Activated naive CD4-positive, alpha-beta T cell treated with anti-CD3 and anti-CD28 coated beads for 36 hours (primary cell): ENCODE data around the gene LEP. TPM values are rescaled to one million over a fixed set of nuclear protein-coding genes. Genes with fewer than 3 reads are reported as not detected.

Source experiments
- CTCF ChIA-PET: fragments of 350-600 bp; sonication (Branson Sonifier 250); formaldehyde crosslinking; loops from one replicate; lab custom pipeline; 2021; ENCODE audit warnings: antibody characterized with exemption; lab: Charles Lee
- DNase-seq: peaks from one replicate; pipeline ENCODE4 v3.0.0-alpha.2; 2020
- H3K27ac Mint-ChIP-seq: one replicate; pipeline ENCODE4 v1.8.0; 2021; ENCODE audit warnings: mild to moderate bottlenecking, mixed read lengths
- H3K27me3 Mint-ChIP-seq: one replicate; pipeline ENCODE4 v1.8.0; 2021; ENCODE audit warnings: low read depth, mixed read lengths
- H3K36me3 Mint-ChIP-seq: one replicate; pipeline ENCODE4 v1.8.0; 2021; ENCODE audit warnings: low read depth, mixed read lengths
- H3K4me1 Mint-ChIP-seq: one replicate; pipeline ENCODE4 v1.8.0; 2021; ENCODE audit warnings: low read depth, mixed read lengths
- H3K4me3 Mint-ChIP-seq: one replicate; pipeline ENCODE4 v1.8.0; 2021; ENCODE audit warnings: mild to moderate bottlenecking, moderate library complexity, mixed read lengths
- H3K9me3 Mint-ChIP-seq: one replicate; pipeline ENCODE4 v1.8.0; 2021; ENCODE audit warnings: mixed read lengths
- intact Hi-C: fragments of 100-400 bp; cut with micrococcal nuclease; formaldehyde crosslinking; loops from one replicate; pipeline ENCODE4 v1.15.1; 2023
- total RNA-seq, 2 experiments: library from RNA; stranded (reverse); gene quantifications; one replicate each; pipeline ENCODE4 v1.2.3, GENCODE V29; 2021

The LEP gene
- total RNA-seq, 2 experiments from 2014 or later: not detected

GRCh38 chr7:128214463-128214862 is 26.6 kb upstream of the LEP start:
- Mint-ChIP-seq H3K27ac (no peak overlapping the region), H3K36me3 (no peaks in the 10 kb centered on the region), H3K4me1 (no peaks in the 10 kb centered on the region), H3K9me3 (no peaks in the 10 kb centered on the region), H3K4me3 (no peak overlapping the region), H3K27me3 (peaks cover 5% of the 10 kb centered on the region)
- intact Hi-C loops: no loop called here
- no peak for DNase-seq
- CTCF ChIA-PET: no interaction called here

GRCh38 chr7:128215281-128215680 is 25.8 kb upstream of the LEP start:
- H3K9me3 Mint-ChIP-seq: no peaks in the 10 kb centered on the region
- H3K4me3 Mint-ChIP-seq: no peak overlapping the region
- no peak for DNase-seq
- H3K4me1 Mint-ChIP-seq: no peaks in the 10 kb centered on the region
- H3K36me3 Mint-ChIP-seq: no peaks in the 10 kb centered on the region
- H3K27me3 Mint-ChIP-seq: peaks cover 4% of the 10 kb centered on the region
- intact Hi-C loops: no loop called here
- CTCF ChIA-PET: no interaction called here
- H3K27ac Mint-ChIP-seq: no peak overlapping the region

- no peak for DNase-seq
- CTCF ChIA-PET: no interaction called here
- Mint-ChIP-seq H3K4me3 (no peak overlapping the region), H3K9me3 (no peaks in the 10 kb centered on the region), H3K27me3 (peaks cover 7% of the 10 kb centered on the region), H3K27ac (no peak overlapping the region), H3K4me1 (no peaks in the 10 kb centered on the region), H3K36me3 (no peaks in the 10 kb centered on the region)
- intact Hi-C loops: no loop called here
Measured at GRCh38 chr7:128215739-128216138, 25.3 kb upstream of the LEP start.

- no peaks in the 10 kb centered on the region for H3K4me1 Mint-ChIP-seq
- no peaks in the 10 kb centered on the region for H3K9me3 Mint-ChIP-seq
- no peaks in the 10 kb centered on the region for H3K36me3 Mint-ChIP-seq
- H3K4me3 Mint-ChIP-seq: no peak overlapping the region
- CTCF ChIA-PET: interaction anchor here (0.6 kb wide), 1 partner anchor 118 kb away, joined by 3 read pairs; no protein-coding TSS in a partner anchor
- DNase-seq: no peak
- intact Hi-C loops: no loop called here
- H3K27ac Mint-ChIP-seq: no peak overlapping the region
- H3K27me3 Mint-ChIP-seq: peaks cover 7% of the 10 kb centered on the region
Measured at GRCh38 chr7:128217030-128217805, 23.9 kb upstream of the LEP start.

GRCh38 chr7:128217967-128218652 is 23.0 kb upstream of the LEP start:
- H3K4me3 Mint-ChIP-seq: no peak overlapping the region
- H3K9me3 Mint-ChIP-seq: no peaks in the 10 kb centered on the region
- peaks cover 7% of the 10 kb centered on the region for H3K27me3 Mint-ChIP-seq
- CTCF ChIA-PET: interaction anchor here (0.5 to 0.6 kb wide), 3 partner anchors 119 to 489 kb away, joined by 3 to 4 read pairs (median 3); no protein-coding TSS in a partner anchor
- no peaks in the 10 kb centered on the region for H3K36me3 Mint-ChIP-seq
- H3K4me1 Mint-ChIP-seq: no peaks in the 10 kb centered on the region
- intact Hi-C loops: no loop called here
- H3K27ac Mint-ChIP-seq: no peak overlapping the region
- DNase-seq: no peak

- DNase-seq: no peak
- CTCF ChIA-PET: interaction anchor here (4.3 kb wide), 1 partner anchor 10 kb away, joined by 24 read pairs; no protein-coding TSS in a partner anchor
- Mint-ChIP-seq H3K9me3 (no peaks in the 10 kb centered on the region), H3K27me3 (peaks cover 7% of the 10 kb centered on the region), H3K36me3 (no peaks in the 10 kb centered on the region), H3K4me3 (no peak overlapping the region), H3K27ac (no peak overlapping the region), H3K4me1 (no peaks in the 10 kb centered on the region)
- intact Hi-C loops: no loop called here
Measured at GRCh38 chr7:128219636-128220035, 21.4 kb upstream of the LEP start.

- no peak overlapping the region for H3K27ac Mint-ChIP-seq
- peaks cover 9% of the 10 kb centered on the region for H3K27me3 Mint-ChIP-seq
- H3K36me3 Mint-ChIP-seq: no peaks in the 10 kb centered on the region
- H3K4me1 Mint-ChIP-seq: no peaks in the 10 kb centered on the region
- DNase-seq: peak; percentile 20
- intact Hi-C loops: no loop called here
- CTCF ChIA-PET: interaction anchor here (4.3 kb wide), 1 partner anchor 12 kb away, joined by 24 read pairs; no protein-coding TSS in a partner anchor
- H3K9me3 Mint-ChIP-seq: no peaks in the 10 kb centered on the region
- H3K4me3 Mint-ChIP-seq: no peak overlapping the region
Measured at GRCh38 chr7:128221929-128222403, 19.1 kb upstream of the LEP start.

GRCh38 chr7:128226132-128226980 is 14.7 kb upstream of the LEP start:
- Mint-ChIP-seq H3K27me3 (peaks cover 10% of the 10 kb centered on the region), H3K4me1 (no peaks in the 10 kb centered on the region), H3K27ac (no peak overlapping the region), H3K4me3 (no peak overlapping the region), H3K36me3 (no peaks in the 10 kb centered on the region), H3K9me3 (no peaks in the 10 kb centered on the region)
- intact Hi-C loops: no loop called here
- no peak for DNase-seq
- CTCF ChIA-PET: interaction anchor here (1.1 to 1.7 kb wide), 2 partner anchors 17 kb away, joined by 3 to 5 read pairs; no protein-coding TSS in a partner anchor

GRCh38 chr7:128227271-128227670 is 13.8 kb upstream of the LEP start:
- CTCF ChIA-PET: interaction anchor here (1.7 kb wide), 1 partner anchor 18 kb away, joined by 5 read pairs; no protein-coding TSS in a partner anchor
- Mint-ChIP-seq H3K4me1 (no peaks in the 10 kb centered on the region), H3K4me3 (no peak overlapping the region), H3K27ac (no peak overlapping the region), H3K27me3 (peaks cover 8% of the 10 kb centered on the region), H3K36me3 (no peaks in the 10 kb centered on the region), H3K9me3 (no peaks in the 10 kb centered on the region)
- intact Hi-C loops: no loop called here
- DNase-seq: no peak

- DNase-seq: no peak
- H3K4me1 Mint-ChIP-seq: no peaks in the 10 kb centered on the region
- CTCF ChIA-PET: no interaction called here
- intact Hi-C loops: no loop called here
- no peak overlapping the region for H3K4me3 Mint-ChIP-seq
- H3K36me3 Mint-ChIP-seq: no peaks in the 10 kb centered on the region
- peaks cover 7% of the 10 kb centered on the region for H3K27me3 Mint-ChIP-seq
- H3K27ac Mint-ChIP-seq: no peak overlapping the region
- no peaks in the 10 kb centered on the region for H3K9me3 Mint-ChIP-seq
Measured at GRCh38 chr7:128231021-128231420, 10.1 kb upstream of the LEP start.

- no peak overlapping the region for H3K27ac Mint-ChIP-seq
- intact Hi-C loops: no loop called here
Measured at GRCh38 chr7:128231677-128232076, 9.4 kb upstream of the LEP start.

GRCh38 chr7:128233471-128233870 is 7.6 kb upstream of the LEP start:
- no peak overlapping the region for H3K4me3 Mint-ChIP-seq
- no peaks in the 10 kb centered on the region for H3K36me3 Mint-ChIP-seq
- no peak overlapping the region for H3K27ac Mint-ChIP-seq
- intact Hi-C loops: no loop called here
- peaks cover 2% of the 10 kb centered on the region for H3K27me3 Mint-ChIP-seq
- peaks cover 7% of the 10 kb centered on the region for H3K4me1 Mint-ChIP-seq
- CTCF ChIA-PET: interaction anchor here (1.1 kb wide), 1 partner anchor 12 kb away, joined by 5 read pairs; no protein-coding TSS in a partner anchor
- DNase-seq: no peak
- peaks cover 4% of the 10 kb centered on the region for H3K9me3 Mint-ChIP-seq

More at GRCh38 chr7:128231677-128232076, 9.4 kb upstream of the LEP start:
- no peak for DNase-seq
- CTCF ChIA-PET: interaction anchor here (0.7 kb wide), 1 partner anchor 129 kb away, joined by 6 read pairs; no protein-coding TSS in a partner anchor
- peaks cover 6% of the 10 kb centered on the region for H3K27me3 Mint-ChIP-seq
- peaks cover 1% of the 10 kb centered on the region for H3K4me1 Mint-ChIP-seq
- H3K9me3 Mint-ChIP-seq: no peaks in the 10 kb centered on the region
- H3K36me3 Mint-ChIP-seq: no peaks in the 10 kb centered on the region
- no peak overlapping the region for H3K4me3 Mint-ChIP-seq
